K562 (cell line): ENCODE results near the gene SUCLG1. TPM values are rescaled to one million over a fixed set of nuclear protein-coding genes. Genes with fewer than 3 reads are reported as not detected.

Source experiments
- ATAC-seq: fragments of 200-7000 bp; cut with Tn5 transposase; 3 replicates; pipeline ENCODE4 v1.9.1; 2020; ENCODE audit warnings: moderate library complexity
- BruUV-seq: library from RNA; stranded (reverse); fragments of 400-500 nt; replicated peaks from 2 replicates; lab custom pipeline; 2021; lab: Mats Ljungman, UMichigan
- CTCF ChIA-PET: fragments of 300-600 bp; formaldehyde crosslinking; extraction: SDS; loops from one replicate; lab custom pipeline; 2021; ENCODE audit warnings: low intra/inter-chr PET ratio; lab: Yijun Ruan, JAX
- POLR2A ChIA-PET: fragments of 300-600, 350-650 bp; sonication (Branson Sonifier 250); formaldehyde crosslinking; extraction: SDS; loops from one replicate; lab custom pipeline; 2021; ENCODE audit warnings: antibody characterized with exemption, inconsistent platforms; lab: Yijun Ruan, JAX
- DNase-seq, 4 experiments: peaks; one replicate each; pipeline versions ENCODE4 v3.0.0 to v3.0.0-alpha.2; 2011 to 2018; ENCODE audit warnings: low spot score in 3 of 4, mixed read lengths in 3 of 4; ENCODE audit errors: extremely low read depth in 1 of 4
- FAIRE-seq: peaks from 2 replicates; lab custom pipeline; 2011; peaks lifted over from hg19 to GRCh38; lab: Jason Lieb, UNC
- H2AFZ ChIP-seq: 2 replicates; pipeline ENCODE4 v1.6.0; 2011; ENCODE audit warnings: low read depth, low read length, control low read depth, inconsistent platforms
- H3K27ac ChIP-seq: fragments of 200-600 bp; 3 replicates; pipeline ENCODE4 v1.8.0; 2011; ENCODE audit warnings: low read depth, mild to moderate bottlenecking, control low read depth, inconsistent platforms, low read length, moderate library complexity, mixed read lengths; ENCODE audit errors: extremely low read depth
- H3K27me3 ChIP-seq, 2 experiments: fragments of 300-600 bp in 1 of 2; 2 replicates in 1 of 2; 3 replicates in 1 of 2; pipeline versions ENCODE4 v1.6.0 to v1.8.0; 2011; ENCODE audit warnings: inconsistent platforms in 2 of 2, low read length in 2 of 2, mild to moderate bottlenecking in 1 of 2, mixed read lengths in 1 of 2, moderate library complexity in 1 of 2; ENCODE audit not compliant: control insufficient read depth in 2 of 2, insufficient read depth in 2 of 2
- H3K36me3 ChIP-seq: fragments of 300-600 bp; 3 replicates; pipeline ENCODE4 v1.8.0; 2011; ENCODE audit warnings: mild to moderate bottlenecking, low read length, inconsistent platforms; ENCODE audit not compliant: control insufficient read depth, insufficient read depth
- H3K4me1 ChIP-seq, 2 experiments: fragments of 200-600 bp in 1 of 2; replicated peaks in 1 of 2; 2 replicates in 1 of 2; 3 replicates in 1 of 2; pipeline versions ENCODE4 v1.5.1 to v1.8.0; 2011; ENCODE audit warnings: inconsistent platforms in 2 of 2, low read length in 2 of 2, mild to moderate bottlenecking in 1 of 2, mixed read lengths in 1 of 2, moderate library complexity in 1 of 2; ENCODE audit not compliant: control insufficient read depth in 2 of 2, insufficient read depth in 2 of 2
- H3K4me2 ChIP-seq: 2 replicates; pipeline ENCODE4 v1.6.1; 2011; ENCODE audit warnings: low read length, control low read depth, inconsistent platforms, mixed read lengths; ENCODE audit not compliant: insufficient read depth
- H3K4me3 ChIP-seq: fragments of 200-600 bp; sonication (generic), shearing (Covaris generic); 2 replicates; pipeline ENCODE4 v1.5.1; 2016; ENCODE audit warnings: control low read depth, inconsistent platforms
- H3K79me2 ChIP-seq: fragments of 200-600 bp; 3 replicates; pipeline ENCODE4 v1.8.0; 2011; ENCODE audit warnings: low read length, inconsistent platforms; ENCODE audit not compliant: control insufficient read depth, insufficient read depth
- H3K9ac ChIP-seq, 2 experiments: 2 replicates each; pipeline versions ENCODE4 v1.6.0 to v1.6.1; 2011; ENCODE audit warnings: low read depth in 2 of 2, low read length in 2 of 2, control low read depth in 1 of 2, inconsistent platforms in 1 of 2, mild to moderate bottlenecking in 1 of 2, mixed read lengths in 1 of 2; ENCODE audit not compliant: insufficient read depth in 1 of 2
- H3K9me1 ChIP-seq: one replicate; pipeline ENCODE4 v1.6.0; 2011; ENCODE audit warnings: inconsistent platforms, mild to moderate bottlenecking, low read length, moderate library complexity; ENCODE audit not compliant: control insufficient read depth, insufficient read depth
- H3K9me3 ChIP-seq: replicated peaks from 2 replicates; pipeline ENCODE4 v1.5.1; 2011; ENCODE audit warnings: low read depth, low read length, inconsistent platforms; ENCODE audit not compliant: control insufficient read depth, insufficient read depth
- H4K20me1 ChIP-seq: replicated peaks from 2 replicates; pipeline ENCODE4 v1.6.1; 2011; ENCODE audit warnings: low read length, inconsistent platforms, mixed read lengths; ENCODE audit not compliant: control insufficient read depth, insufficient read depth
- EWSR1 ChIP-seq: fragments of 450-650 bp; IDR thresholded peaks from 2 replicates; pipeline ENCODE4 v1.6.1; 2018; ENCODE audit warnings: borderline replicate concordance, mild to moderate bottlenecking, low read depth, moderate library complexity; ENCODE audit not compliant: partially characterized antibody
- HES1 ChIP-seq: fragments of 450-650 bp; IDR thresholded peaks from 2 replicates; pipeline ENCODE4 v1.6.1; 2016; ENCODE audit warnings: low read depth, mild to moderate bottlenecking, moderate library complexity
- MTA1 ChIP-seq: fragments of 450-650 bp; IDR thresholded peaks from 2 replicates; pipeline ENCODE4 v1.6.1; 2017; ENCODE audit warnings: borderline replicate concordance
- NFIC ChIP-seq: fragments of 450-650 bp; IDR thresholded peaks from 2 replicates; pipeline ENCODE4 v1.6.1; 2017; ENCODE audit warnings: mild to moderate bottlenecking, inconsistent platforms
- SMAD3 ChIP-seq: fragments of 450-650 bp; formaldehyde crosslinking; conservative IDR thresholded peaks from 2 replicates; pipeline ENCODE4 v1.4.0; 2020; ENCODE audit warnings: mild to moderate bottlenecking
- TOE1 ChIP-seq, 2 experiments: fragments of 450-650 bp in 1 of 2; sonication (generic) in 1 of 2; formaldehyde crosslinking in 1 of 2; IDR thresholded peaks; 2 replicates each; pipeline versions ENCODE4 v1.7.1 to v1.8.0; 2016 to 2022; ENCODE audit warnings: borderline replicate concordance in 2 of 2, mild to moderate bottlenecking in 2 of 2, antibody characterized with exemption in 1 of 2, inconsistent platforms in 1 of 2, low read depth in 1 of 2, missing genetic modification reagents in 1 of 2, moderate library complexity in 1 of 2
- ZKSCAN1 ChIP-seq: fragments of 150-350 bp; IDR thresholded peaks from 2 replicates; pipeline ENCODE4 v1.6.1; 2016; ENCODE audit warnings: low read depth, low read length
- ZNF551 ChIP-seq: fragments of 250-450 bp; sonication (Bioruptor Pico); IDR thresholded peaks from 2 replicates; pipeline ENCODE4 v1.5.0; 2021; ENCODE audit warnings: mild to moderate bottlenecking, moderate library complexity
- ZNF75A ChIP-seq: fragments of 450-650 bp; formaldehyde crosslinking; IDR thresholded peaks from 2 replicates; pipeline ENCODE4 v1.4.0; 2020; ENCODE audit warnings: mild to moderate bottlenecking
- in situ Hi-C: fragments of 300-500 bp; cut with MboI; formaldehyde crosslinking; loops from 4 replicates; pipeline ENCODE4 v1.15.0; 2018; ENCODE audit warnings: inconsistent platforms, mixed read lengths
- intact Hi-C: fragments of 100-400 bp; cut with micrococcal nuclease; formaldehyde crosslinking; loops from 2 replicates; pipeline ENCODE4 v1.14.2; 2022
- polyA plus RNA-seq, 8 experiments: library from polyadenylated mRNA; depleted of rRNA in 4 of 8; stranded (reverse) in 5 of 8; unstranded in 3 of 8; fragments of >200 nt; fragmentation: Nextera tagmentation in 2 of 8; fragmentation: Illumina TruSeq in 1 of 8; extraction: Ambion mirVana in 2 of 8; extraction: Trizol in 1 of 8; gene quantifications; 2 replicates each; pipeline versions ENCODE4 v1.2.1 to v1.2.3, GENCODE V29; 2011 to 2014; ENCODE audit warnings: inconsistent platforms in 1 of 8, missing spikeins in 1 of 8
- total RNA-seq, 7 experiments: library from RNA; depleted of rRNA in 6 of 7; stranded (reverse); fragments of >200 nt in 6 of 7; fragmentation: Illumina TruSeq in 2 of 7; extraction: Trizol in 2 of 7; gene quantifications; 2 replicates each; pipeline versions ENCODE4 v1.2.1 to v1.2.3, GENCODE V29; 2011 to 2021; ENCODE audit warnings: low replicate concordance in 1 of 7

Gene SUCLG1
- total and polyA plus RNA-seq, 9 of the 15 experiments (the other 6 are each of a cell fraction or from before 2014, with no cell fraction given): 90.5 to 325 (median 115) TPM

DNA sequence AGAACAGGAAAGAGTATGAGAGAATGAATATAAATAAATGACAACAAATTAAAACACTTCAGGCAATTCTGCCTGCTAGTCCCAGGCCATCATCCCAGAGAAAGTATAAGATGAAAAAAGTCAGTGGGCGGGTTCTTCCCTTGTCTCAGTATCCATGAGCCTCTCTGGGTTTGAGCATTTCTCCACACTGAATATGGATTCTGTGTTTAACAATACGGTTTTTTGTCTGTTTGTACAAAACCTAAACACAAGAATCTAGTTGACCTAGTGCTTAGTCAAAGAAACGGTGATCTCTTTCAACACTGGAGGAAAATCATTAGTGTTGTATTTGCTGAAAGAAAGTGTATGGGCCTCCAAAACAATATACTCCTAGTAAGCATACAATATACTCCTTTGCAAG lies 10.0 kb downstream of the SUCLG1 start (continued):
- TF ChIP-seq HES1 (no peak), SMAD3 (CRISPR knock-in tag) (no peak), ZKSCAN1 (no peak), ZNF551 (CRISPR knock-in tag) (no peak), ZNF75A (CRISPR knock-in tag) (no peak), TOE1 (IDR thresholded peaks at IDR 0.05; ENCODE audit: borderline replicate concordance) (no peak), TOE1 (CRISPR knock-in tag; IDR thresholded peaks at IDR 0.05; ENCODE audit: borderline replicate concordance, low read depth) (no peak), MTA1 (no peak)

DNA sequence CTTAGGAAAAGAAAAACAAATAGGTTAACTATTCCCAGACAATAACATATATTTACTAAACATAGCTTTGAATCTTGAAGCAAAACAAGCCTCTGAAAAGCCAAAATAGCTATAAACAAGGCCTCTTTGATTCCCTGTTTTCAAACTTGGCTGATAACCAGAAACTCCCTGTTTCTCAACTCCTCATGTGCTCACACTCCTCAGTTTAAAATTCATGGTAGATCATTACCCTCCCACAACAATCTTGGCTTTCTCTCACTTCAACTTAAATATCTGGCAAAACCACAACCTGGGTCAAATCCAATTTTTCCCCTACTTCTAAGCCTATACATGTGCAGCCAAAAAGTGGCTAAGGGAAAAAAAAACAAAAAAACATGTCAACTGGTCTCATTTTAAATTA lies 15.6 kb downstream of the SUCLG1 start:
- peaks cover 3% of the 10 kb centered on the region; the same call in 1 of the 2 replicates for H4K20me1 ChIP-seq
- H3K4me3 ChIP-seq: no peak overlapping the region
- H3K27ac ChIP-seq: no peak overlapping the region
- peaks cover 86% of the 10 kb centered on the region for H3K36me3 ChIP-seq
- TF ChIP-seq NFIC (no peak), EWSR1 (no peak)
- FAIRE-seq (no peak), ATAC-seq (no peak), DNase-seq (no peak)
- ChIA-PET CTCF (no interaction called here), POLR2A (interaction anchor here (1.1 kb wide), 1 partner anchor 9 kb away, joined by 4 read pairs; no protein-coding TSS in a partner anchor)
- H3K4me2 ChIP-seq: no peak overlapping the region
- H3K27me3 ChIP-seq: no peaks in the 10 kb centered on the region
- no TSS peak for BruUV-seq
- no peaks in the 10 kb centered on the region for H3K9me3 ChIP-seq
- H2AFZ ChIP-seq: no peak overlapping the region
- no peak overlapping the region for H3K9ac ChIP-seq
- peaks cover 2% of the 10 kb centered on the region for H3K9me1 ChIP-seq
- intact Hi-C loops (no loop called here), in situ Hi-C loops (no loop called here)
- peaks cover 14% of the 10 kb centered on the region for H3K79me2 ChIP-seq
- H3K4me1 ChIP-seq: no peaks in the 10 kb centered on the region
